ENCODE data around the gene ATP9B.

GRCh38 chr18:79327199-79327721 lies 258.1 kb downstream of the ATP9B start:
- no peak for TF ChIP-seq EZH2phosphoT487 (IDR thresholded peaks at IDR 0.05; ENCODE audit: borderline replicate concordance, low read length)
- no peak for TF ChIP-seq CTCF (conservative IDR thresholded peaks at IDR 0.05; ENCODE audit: low read depth, low read length)

Measured in PC-3 (cell line).